Karpas-422 (cell line): ENCODE results near the gene PIK3R2. TPM values are rescaled to one million over a fixed set of nuclear protein-coding genes. Genes with fewer than 3 reads are reported as not detected.

Experiments
- DNase-seq: peaks from one replicate; pipeline ENCODE4 v3.0.0-alpha.2; 2015
- H2AFZ ChIP-seq: fragments of 200-600 bp; sonication (generic); 2 replicates; pipeline ENCODE4 v1.6.1; 2014; ENCODE audit warnings: antibody characterized with exemption, low read length, mixed read lengths
- H3K27ac ChIP-seq: fragments of 200-600 bp; sonication (generic); 2 replicates; pipeline ENCODE4 v1.5.1; 2014; ENCODE audit warnings: mild to moderate bottlenecking, low read length, moderate library complexity
- H3K27me3 ChIP-seq: fragments of 200-600 bp; sonication (generic); 2 replicates; pipeline ENCODE4 v1.6.1; 2014; ENCODE audit warnings: low read length, mixed read lengths
- H3K36me3 ChIP-seq: fragments of 200-600 bp; sonication (generic); 2 replicates; pipeline ENCODE4 v1.6.1; 2014; ENCODE audit warnings: low read length, mixed read lengths; ENCODE audit not compliant: insufficient read depth
- H3K4me1 ChIP-seq: fragments of 200-600 bp; sonication (generic); 2 replicates; pipeline ENCODE4 v1.6.1; 2014; ENCODE audit warnings: mild to moderate bottlenecking, low read length, mixed read lengths
- H3K4me2 ChIP-seq: fragments of 200-600 bp; sonication (generic); 2 replicates; pipeline ENCODE4 v1.6.1; 2014; ENCODE audit warnings: low read length, low read depth, mild to moderate bottlenecking; ENCODE audit not compliant: poor library complexity, severe bottlenecking
- H3K4me3 ChIP-seq: fragments of 200-600 bp; sonication (generic); 2 replicates; pipeline ENCODE4 v1.5.1; 2014; ENCODE audit warnings: mild to moderate bottlenecking, antibody characterized with exemption, low read length, mixed read lengths
- H3K79me2 ChIP-seq: fragments of 200-600 bp; sonication (generic); 2 replicates; pipeline ENCODE4 v1.6.1; 2014; ENCODE audit warnings: mild to moderate bottlenecking, low read length, mixed read lengths
- H3K9ac ChIP-seq: fragments of 200-600 bp; sonication (generic); 2 replicates; pipeline ENCODE4 v1.6.0; 2014; ENCODE audit warnings: low read length
- H3K9me2 ChIP-seq: fragments of 200-600 bp; sonication (generic), shearing (Covaris generic); replicated peaks from 2 replicates; pipeline ENCODE4 v1.6.0; 2014; ENCODE audit warnings: mild to moderate bottlenecking, low read length, moderate library complexity; ENCODE audit not compliant: insufficient read depth
- H3K9me3 ChIP-seq: fragments of 300-700, 200-600 bp; sonication (generic); 2 replicates; pipeline ENCODE4 v1.6.1; 2014; ENCODE audit warnings: low read length, mixed read lengths
- H4K20me1 ChIP-seq: fragments of 200-600 bp; sonication (generic); 2 replicates; pipeline ENCODE4 v1.6.1; 2014; ENCODE audit warnings: mild to moderate bottlenecking, antibody characterized with exemption, low read length, low read depth; ENCODE audit not compliant: insufficient read depth
- total RNA-seq: library from RNA; depleted of rRNA; stranded (reverse); fragments of >200 nt; shearing (Covaris generic); gene quantifications from 2 replicates; pipeline ENCODE4 v1.2.3, GENCODE V29; 2014; ENCODE audit warnings: low replicate concordance

The PIK3R2 gene
- total RNA-seq, 1 experiment from 2014 or later = 5.1 TPM

DNA sequence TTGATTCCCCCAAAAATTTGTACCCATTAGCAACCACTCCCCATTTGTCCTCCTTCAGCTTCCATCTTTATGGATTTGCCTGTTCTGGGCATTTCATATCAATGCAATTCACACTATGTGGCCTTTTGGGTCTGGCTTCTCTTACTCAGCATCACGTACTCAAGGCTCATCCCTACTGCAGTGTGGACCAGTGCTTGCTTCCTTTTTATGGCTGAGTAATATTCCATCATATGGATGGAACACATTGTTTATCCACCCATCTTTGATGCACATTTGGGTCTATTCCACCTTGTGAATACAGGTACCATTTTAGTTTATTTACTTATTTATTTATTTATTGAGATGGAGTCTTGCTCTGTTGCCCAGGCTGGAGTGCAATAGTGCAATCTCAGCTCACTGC is 12.5 kb upstream of the PIK3R2 start:
- Histone ChIP-seq H3K9me3 (no peaks in the 10 kb centered on the region), H2AFZ (no peak overlapping the region), H3K9ac (no peak overlapping the region), H3K9me2 (no peaks in the 10 kb centered on the region), H3K27me3 (no peaks in the 10 kb centered on the region), H3K4me3 (no peak overlapping the region), H3K4me1 (no peaks in the 10 kb centered on the region), H4K20me1 (no peaks in the 10 kb centered on the region), H3K79me2 (no peaks in the 10 kb centered on the region), H3K4me2 (no peak overlapping the region), H3K27ac (no peak overlapping the region), H3K36me3 (0 out of 2 replicates have a peak, but pooled peaks cover 5% of the 10 kb centered on the region)
- DNase-seq = no peak

DNA sequence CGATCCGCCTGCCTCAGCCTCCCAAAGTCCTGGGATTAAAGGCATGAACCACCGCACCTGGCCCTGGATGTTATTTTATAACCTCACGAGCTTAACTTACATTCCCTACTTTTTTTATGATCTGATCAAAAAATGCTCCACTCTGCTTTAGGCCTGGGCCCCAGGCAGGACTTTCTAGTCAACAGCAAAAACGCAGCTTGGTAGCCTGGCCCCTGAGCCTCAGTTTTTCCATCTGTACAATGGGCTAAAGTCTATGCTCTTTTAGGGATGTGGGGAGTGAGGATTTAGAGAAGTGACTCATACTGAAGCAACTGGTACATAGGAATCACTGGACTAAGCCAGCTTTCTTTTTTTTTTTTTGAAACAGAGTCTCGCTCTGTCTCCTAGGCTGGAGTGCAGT is 11.9 kb upstream of the PIK3R2 start:
- Histone ChIP-seq H4K20me1 (no peaks in the 10 kb centered on the region), H3K36me3 (0 out of 2 replicates have a peak, but pooled peaks cover 5% of the 10 kb centered on the region), H2AFZ (no peak overlapping the region), H3K27ac (no peak overlapping the region), H3K9ac (no peak overlapping the region), H3K9me3 (no peaks in the 10 kb centered on the region), H3K79me2 (no peaks in the 10 kb centered on the region), H3K4me3 (no peak overlapping the region), H3K4me2 (no peak overlapping the region), H3K9me2 (no peaks in the 10 kb centered on the region), H3K27me3 (no peaks in the 10 kb centered on the region), H3K4me1 (no peaks in the 10 kb centered on the region)
- no peak for DNase-seq

GRCh38 chr19:18143902-18144301 is 9.1 kb upstream of the PIK3R2 start:
- H4K20me1 ChIP-seq = no peaks in the 10 kb centered on the region
- no peak overlapping the region for H3K9ac ChIP-seq
- no peak for DNase-seq
- H3K79me2 ChIP-seq = no peaks in the 10 kb centered on the region
- H3K36me3 ChIP-seq = 0 out of 2 replicates have a peak, but pooled peaks cover 5% of the 10 kb centered on the region
- no peak overlapping the region for H3K27ac ChIP-seq
- H3K9me3 ChIP-seq = no peaks in the 10 kb centered on the region
- no peak overlapping the region for H2AFZ ChIP-seq
- H3K27me3 ChIP-seq = no peaks in the 10 kb centered on the region
- no peaks in the 10 kb centered on the region for H3K9me2 ChIP-seq
- no peak overlapping the region for H3K4me3 ChIP-seq
- no peaks in the 10 kb centered on the region for H3K4me1 ChIP-seq
- H3K4me2 ChIP-seq = no peak overlapping the region

DNA sequence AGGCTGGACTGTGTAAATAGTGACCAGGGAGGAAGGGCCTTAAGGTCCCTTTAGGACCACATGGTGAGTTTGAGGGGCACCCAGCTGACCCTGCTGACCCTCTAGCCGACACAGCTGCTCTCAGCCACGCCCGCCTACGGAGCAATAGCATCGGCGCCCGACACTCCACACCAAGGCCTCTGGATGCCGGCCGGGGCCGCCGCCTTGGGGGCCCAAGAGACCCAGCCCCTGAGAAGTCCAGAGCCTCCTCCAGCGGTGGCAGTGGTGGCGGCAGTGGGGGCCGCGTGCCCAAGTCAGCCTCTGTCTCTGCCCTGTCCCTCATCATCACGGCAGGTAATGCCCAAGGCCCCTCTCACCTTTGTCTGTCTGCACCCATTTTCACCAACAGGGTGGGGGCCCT is 8.6 kb upstream of the PIK3R2 start:
- H3K36me3 ChIP-seq = 0 out of 2 replicates have a peak, but pooled peaks cover 5% of the 10 kb centered on the region
- H4K20me1 ChIP-seq = no peaks in the 10 kb centered on the region
- no peak for DNase-seq
- no peak overlapping the region for H3K4me3 ChIP-seq
- H3K4me2 ChIP-seq = no peak overlapping the region
- no peak overlapping the region for H3K9ac ChIP-seq
- H3K9me3 ChIP-seq = no peaks in the 10 kb centered on the region
- H3K9me2 ChIP-seq = no peaks in the 10 kb centered on the region
- H3K27me3 ChIP-seq = no peaks in the 10 kb centered on the region
- no peaks in the 10 kb centered on the region for H3K79me2 ChIP-seq
- no peak overlapping the region for H3K27ac ChIP-seq
- no peaks in the 10 kb centered on the region for H3K4me1 ChIP-seq
- H2AFZ ChIP-seq = no peak overlapping the region

- H3K4me2 ChIP-seq = no peak overlapping the region
- no peaks in the 10 kb centered on the region for H3K27me3 ChIP-seq
- DNase-seq = no peak
- H3K9me2 ChIP-seq = no peaks in the 10 kb centered on the region
- no peaks in the 10 kb centered on the region for H4K20me1 ChIP-seq
- no peaks in the 10 kb centered on the region for H3K79me2 ChIP-seq
- H3K9me3 ChIP-seq = no peaks in the 10 kb centered on the region
- no peak overlapping the region for H3K9ac ChIP-seq
- H3K27ac ChIP-seq = no peak overlapping the region
- 0 out of 2 replicates have a peak, but pooled peaks cover 5% of the 10 kb centered on the region for H3K36me3 ChIP-seq
- H3K4me1 ChIP-seq = no peaks in the 10 kb centered on the region
- no peak overlapping the region for H2AFZ ChIP-seq
- no peak overlapping the region for H3K4me3 ChIP-seq
These were observed 8.1 kb upstream of the PIK3R2 start for GRCh38 chr19:18144906-18145305.

GRCh38 chr19:18145391-18145999 is 7.5 kb upstream of the PIK3R2 start:
- no peak overlapping the region for H3K4me3 ChIP-seq
- no peaks in the 10 kb centered on the region for H3K9me2 ChIP-seq
- no peaks in the 10 kb centered on the region for H3K27me3 ChIP-seq
- H2AFZ ChIP-seq = no peak overlapping the region
- H3K27ac ChIP-seq = no peak overlapping the region
- no peak for DNase-seq
- H3K9me3 ChIP-seq = no peaks in the 10 kb centered on the region
- H3K4me1 ChIP-seq = no peaks in the 10 kb centered on the region
- 0 out of 2 replicates have a peak, but pooled peaks cover 5% of the 10 kb centered on the region for H3K36me3 ChIP-seq
- H3K79me2 ChIP-seq = no peaks in the 10 kb centered on the region
- no peaks in the 10 kb centered on the region for H4K20me1 ChIP-seq
- no peak overlapping the region for H3K9ac ChIP-seq
- no peak overlapping the region for H3K4me2 ChIP-seq

DNA sequence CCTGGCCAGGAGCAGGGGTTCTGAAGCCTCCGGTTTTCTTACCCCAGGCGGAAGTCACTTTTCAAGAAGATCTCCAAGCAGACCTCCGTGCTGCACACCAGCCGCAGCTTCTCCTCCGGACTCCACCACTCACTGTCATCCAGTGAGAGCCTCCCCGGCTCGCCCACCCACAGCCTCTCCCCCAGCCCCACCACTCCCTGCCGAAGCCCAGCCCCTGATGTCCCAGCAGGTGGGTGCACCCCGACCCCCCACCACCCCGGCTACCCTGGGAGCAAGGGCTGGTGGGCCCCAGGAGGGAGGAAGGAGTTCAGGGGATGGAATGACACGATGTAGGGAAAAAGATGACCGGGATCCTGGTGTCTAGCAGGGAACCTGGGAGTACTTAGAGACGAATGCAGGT is 5.6 kb upstream of the PIK3R2 start:
- H3K9me2 ChIP-seq = no peaks in the 10 kb centered on the region
- no peak for DNase-seq
- H3K9ac ChIP-seq = no peak overlapping the region
- H3K27me3 ChIP-seq = no peaks in the 10 kb centered on the region
- H3K4me2 ChIP-seq = no peak overlapping the region
- H3K4me1 ChIP-seq = peaks cover 12% of the 10 kb centered on the region
- no peaks in the 10 kb centered on the region for H3K36me3 ChIP-seq
- no peak overlapping the region for H3K4me3 ChIP-seq
- no peak overlapping the region for H3K27ac ChIP-seq
- H2AFZ ChIP-seq = no peak overlapping the region
- no peaks in the 10 kb centered on the region for H3K79me2 ChIP-seq
- H4K20me1 ChIP-seq = no peaks in the 10 kb centered on the region
- H3K9me3 ChIP-seq = no peaks in the 10 kb centered on the region

- H3K9me3 ChIP-seq = no peaks in the 10 kb centered on the region
- no peak overlapping the region for H3K27ac ChIP-seq
- peaks cover 23% of the 10 kb centered on the region for H3K4me1 ChIP-seq
- H3K9me2 ChIP-seq = no peaks in the 10 kb centered on the region
- H3K36me3 ChIP-seq = no peaks in the 10 kb centered on the region
- H3K9ac ChIP-seq = no peak overlapping the region
- DNase-seq = no peak
- H4K20me1 ChIP-seq = no peaks in the 10 kb centered on the region
- H2AFZ ChIP-seq = no peak overlapping the region
- no peaks in the 10 kb centered on the region for H3K27me3 ChIP-seq
- H3K4me2 ChIP-seq = no peak overlapping the region
- no peak overlapping the region for H3K4me3 ChIP-seq
- H3K79me2 ChIP-seq = peaks cover 13% of the 10 kb centered on the region
These were observed 3.4 kb upstream of the PIK3R2 start for GRCh38 chr19:18149596-18149975.
